Activated T-helper 1 cell treated with anti-CD3 and anti-CD28 coated beads, Interleukin-12 subunit alpha, Interleukin-12 subunit beta, Interleukin-2, Interleukin-4 antibody, amounts not matched to agents 30 ng/mL and 10 ng/mL and 1 ng/mL, durations not matched to agents 14 hours and 24 hours and 36 hours (primary cell): ENCODE measurements around the gene SYNGR2. TPM values are rescaled to one million over a fixed set of nuclear protein-coding genes. Genes with fewer than 3 reads are reported as not detected.

Experiments used
- DNase-seq: peaks from one replicate; pipeline ENCODE4 v3.0.0; 2021; ENCODE audit warnings: low spot score
- H3K27ac Mint-ChIP-seq: one replicate; pipeline ENCODE4 v1.8.0; 2021; ENCODE audit warnings: mild to moderate bottlenecking, mixed read lengths
- H3K27me3 Mint-ChIP-seq: one replicate; pipeline ENCODE4 v1.8.0; 2022; ENCODE audit warnings: mild to moderate bottlenecking, moderate library complexity, mixed read lengths; ENCODE audit not compliant: insufficient read depth
- H3K36me3 Mint-ChIP-seq: one replicate; pipeline ENCODE4 v1.8.0; 2021; ENCODE audit warnings: low read depth, mixed read lengths
- H3K4me1 Mint-ChIP-seq: one replicate; pipeline ENCODE4 v1.8.0; 2021; ENCODE audit warnings: low read depth, mixed read lengths
- H3K4me3 Mint-ChIP-seq: one replicate; pipeline ENCODE4 v1.8.0; 2021; ENCODE audit warnings: mild to moderate bottlenecking, moderate library complexity, mixed read lengths
- H3K9me3 Mint-ChIP-seq: one replicate; pipeline ENCODE4 v1.8.0; 2021; ENCODE audit warnings: mixed read lengths
- intact Hi-C: fragments of 100-400 bp; cut with micrococcal nuclease; formaldehyde crosslinking; loops from one replicate; pipeline ENCODE4 v1.15.1; 2024
- total RNA-seq: library from RNA; stranded (reverse); gene quantifications from 2 replicates; pipeline ENCODE4 v1.2.3, GENCODE V29; 2022

SYNGR2 gene, protein sequence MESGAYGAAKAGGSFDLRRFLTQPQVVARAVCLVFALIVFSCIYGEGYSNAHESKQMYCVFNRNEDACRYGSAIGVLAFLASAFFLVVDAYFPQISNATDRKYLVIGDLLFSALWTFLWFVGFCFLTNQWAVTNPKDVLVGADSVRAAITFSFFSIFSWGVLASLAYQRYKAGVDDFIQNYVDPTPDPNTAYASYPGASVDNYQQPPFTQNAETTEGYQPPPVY
- 131 and 133 TPM in 2 replicates for total RNA-seq

DNA sequence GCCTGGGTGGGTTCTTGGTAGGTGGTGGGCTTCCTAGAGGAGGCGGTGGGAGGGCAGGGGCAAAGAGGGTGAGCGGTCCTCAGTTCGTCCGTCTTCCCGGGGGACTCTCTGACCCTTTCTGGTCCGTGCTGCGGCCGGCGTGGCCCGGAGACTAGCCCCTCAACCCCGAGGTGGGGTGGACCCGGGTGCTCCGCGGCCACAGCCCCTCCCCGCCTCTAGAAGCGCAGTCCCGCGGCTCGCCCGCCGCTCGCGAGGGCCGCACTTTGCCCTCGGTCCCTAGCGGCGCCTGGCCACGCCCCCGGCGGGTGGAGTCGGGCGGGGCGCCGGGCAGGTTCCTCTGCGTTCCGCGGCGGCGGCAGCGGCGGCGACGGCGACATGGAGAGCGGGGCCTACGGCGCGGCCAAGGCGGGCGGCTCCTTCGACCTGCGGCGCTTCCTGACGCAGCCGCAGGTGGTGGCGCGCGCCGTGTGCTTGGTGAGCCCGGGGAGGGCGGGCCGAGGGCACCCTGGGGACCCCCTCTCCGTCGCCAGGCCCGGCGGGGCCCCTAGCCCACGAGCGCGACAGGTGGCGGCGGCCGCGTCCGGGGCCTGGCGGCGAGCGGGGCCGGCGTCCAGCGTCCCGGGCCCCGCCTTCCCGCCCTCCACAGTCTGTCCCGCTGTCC is at the start of gene SYNGR2:
Gene SYNGR2 (plus strand): TSS at position 340 of the 661 bp plus-strand sequence. CDS start 36 bp downstream, at position 376.
- peak within 1 kb of the TSS; percentile 77 for H3K4me3 Mint-ChIP-seq
- peak; percentile 88 for DNase-seq
- H3K4me1 Mint-ChIP-seq, result peaks cover 28% of the 10 kb centered on the region
- intact Hi-C loops, result loop anchor here (1.0 to 2.0 kb wide), 4 partner anchors 19 to 56 kb away; partner anchors contain the start of genes AFMID, TK1 and TMC6
- peaks cover 14% of the 10 kb centered on the region for H3K36me3 Mint-ChIP-seq
- H3K9me3 Mint-ChIP-seq, result no peaks in the 10 kb centered on the region
- H3K27me3 Mint-ChIP-seq, result peaks cover 2% of the 10 kb centered on the region
- H3K27ac Mint-ChIP-seq, result peak within 1 kb of the TSS; percentile 65

DNA sequence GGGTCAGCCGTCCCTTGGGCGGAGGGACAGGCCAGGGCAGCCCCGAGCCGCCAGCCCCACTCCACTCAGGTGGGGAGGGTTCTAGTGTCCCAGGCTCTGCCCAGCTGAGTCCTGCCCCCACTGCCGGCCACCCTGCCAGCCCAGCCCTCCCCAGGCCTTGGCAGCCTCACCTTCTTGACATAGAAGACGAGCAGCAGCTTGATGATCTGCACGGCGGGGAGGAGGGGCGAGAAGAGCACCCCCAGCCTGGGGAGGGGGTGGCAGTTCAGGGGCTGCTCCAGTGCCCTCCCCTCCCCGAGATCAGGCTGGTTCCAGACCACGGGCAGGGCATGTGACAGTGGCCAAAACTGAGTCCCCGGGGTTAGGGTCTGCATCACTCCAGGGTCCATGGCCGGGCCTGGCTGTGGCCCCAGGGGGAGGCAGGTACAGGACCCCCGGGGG is 49.6 kb upstream of the SYNGR2 start:
- Mint-ChIP-seq H3K36me3 (peaks cover 49% of the 10 kb centered on the region), H3K4me3 (no peak overlapping the region), H3K9me3 (no peaks in the 10 kb centered on the region), H3K27me3 (no peaks in the 10 kb centered on the region), H3K4me1 (peaks cover 46% of the 10 kb centered on the region), H3K27ac (no peak overlapping the region)
- intact Hi-C loops, result no loop called here
- no peak for DNase-seq

- DNase-seq, result no peak
- H3K4me3 Mint-ChIP-seq, result peak overlapping the region; percentile 73
- H3K4me1 Mint-ChIP-seq, result peaks cover 36% of the 10 kb centered on the region
- no peaks in the 10 kb centered on the region for H3K9me3 Mint-ChIP-seq
- intact Hi-C loops, result no loop called here
- H3K36me3 Mint-ChIP-seq, result peaks cover 43% of the 10 kb centered on the region
- no peak overlapping the region for H3K27ac Mint-ChIP-seq
- no peaks in the 10 kb centered on the region for H3K27me3 Mint-ChIP-seq
These were observed 47.8 kb upstream of the SYNGR2 start for GRCh38 chr17:78120537-78120936.

DNA sequence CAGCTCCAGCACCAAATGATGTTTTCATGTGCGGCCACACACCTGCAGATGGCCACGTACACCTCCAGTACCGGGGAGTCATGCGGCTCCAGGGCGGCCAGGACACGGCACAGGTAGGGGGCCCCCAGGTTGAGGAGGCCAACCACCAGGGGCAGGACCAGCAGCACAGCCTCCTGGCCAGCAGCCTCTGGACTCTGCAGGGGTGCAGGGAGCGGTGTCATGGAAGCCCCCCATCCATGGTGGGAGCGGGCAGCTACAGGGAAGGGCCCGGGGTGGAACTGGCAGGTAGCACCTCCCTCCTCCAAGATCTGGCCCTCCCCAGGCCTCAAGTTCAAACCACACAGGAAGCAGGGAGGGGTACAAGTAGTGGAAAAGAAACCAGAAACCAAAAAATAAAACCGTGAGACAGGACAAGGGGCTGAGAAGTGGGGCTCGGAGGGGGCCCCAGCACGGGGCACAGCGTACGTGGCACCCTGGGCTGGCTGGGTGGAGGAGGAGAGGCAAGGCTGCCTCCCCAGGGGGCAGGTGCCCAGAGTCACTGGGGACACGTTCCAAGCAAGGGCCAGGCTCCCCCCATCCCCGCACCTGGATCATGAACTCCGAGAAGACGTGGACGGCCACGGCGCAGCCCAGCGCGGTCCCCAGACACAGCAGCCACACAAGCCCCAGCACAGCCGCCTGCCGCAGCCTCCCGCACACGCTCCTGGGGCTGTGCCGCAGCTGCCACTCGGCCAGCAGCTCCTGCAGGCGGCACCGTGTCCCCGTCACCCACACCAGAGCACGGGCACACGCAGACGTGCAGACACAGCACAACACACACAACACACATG is 47.2 kb upstream of the SYNGR2 start:
- Mint-ChIP-seq H3K9me3 (no peaks in the 10 kb centered on the region), H3K4me3 (peak overlapping the region; percentile 73), H3K4me1 (peaks cover 37% of the 10 kb centered on the region), H3K27me3 (no peaks in the 10 kb centered on the region), H3K36me3 (peaks cover 45% of the 10 kb centered on the region), H3K27ac (peak overlapping the region; percentile 70)
- intact Hi-C loops, result loop anchor here (1.0 kb wide), 2 partner anchors 8 kb away; no protein-coding TSS in a partner anchor
- peak; percentile 64 for DNase-seq

DNA sequence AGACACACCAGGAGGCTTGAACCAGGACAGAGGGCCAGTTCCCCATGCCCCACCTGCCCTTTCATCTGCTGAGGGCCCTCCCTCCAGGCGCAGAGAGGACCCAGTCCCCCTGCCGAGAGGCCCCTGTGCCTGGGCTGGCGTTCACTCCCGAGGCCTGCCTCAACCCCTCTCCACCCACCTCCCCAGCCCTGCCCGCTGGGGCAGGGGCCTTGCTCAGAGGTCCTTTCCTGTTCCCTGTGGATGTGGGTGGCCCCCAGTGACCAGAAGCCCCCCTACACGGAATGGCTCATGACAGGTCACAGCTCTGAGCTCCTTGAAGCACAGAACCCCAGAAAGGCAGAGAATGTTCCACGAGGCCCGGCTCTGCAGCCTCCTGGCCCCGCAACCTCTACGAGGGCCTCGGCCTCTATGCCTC is 46.6 kb upstream of the SYNGR2 start:
- Mint-ChIP-seq H3K4me3 (peak overlapping the region; percentile 73), H3K27me3 (no peaks in the 10 kb centered on the region), H3K27ac (peak overlapping the region; percentile 70), H3K9me3 (no peaks in the 10 kb centered on the region), H3K4me1 (peaks cover 41% of the 10 kb centered on the region), H3K36me3 (peaks cover 45% of the 10 kb centered on the region)
- intact Hi-C loops, result loop anchor here (1.0 kb wide), 2 partner anchors 7 to 9 kb away; no protein-coding TSS in a partner anchor
- DNase-seq, result no peak

GRCh38 chr17:78122216-78122930 is 46.0 kb upstream of the SYNGR2 start:
- Mint-ChIP-seq H3K4me3 (peak overlapping the region; percentile 73), H3K27ac (peak overlapping the region; percentile 70), H3K36me3 (peaks cover 46% of the 10 kb centered on the region), H3K27me3 (no peaks in the 10 kb centered on the region), H3K4me1 (peaks cover 46% of the 10 kb centered on the region), H3K9me3 (no peaks in the 10 kb centered on the region)
- no peak for DNase-seq
- intact Hi-C loops, result no loop called here

- intact Hi-C loops, result no loop called here
- Mint-ChIP-seq H3K27me3 (no peaks in the 10 kb centered on the region), H3K4me3 (peak overlapping the region; percentile 73), H3K9me3 (no peaks in the 10 kb centered on the region), H3K36me3 (peaks cover 45% of the 10 kb centered on the region), H3K27ac (peak overlapping the region; percentile 42), H3K4me1 (peaks cover 47% of the 10 kb centered on the region)
- DNase-seq, result no peak
These were observed 45.5 kb upstream of the SYNGR2 start for GRCh38 chr17:78122931-78123249.

- no peak for DNase-seq
- peak overlapping the region; percentile 42 for H3K27ac Mint-ChIP-seq
- H3K9me3 Mint-ChIP-seq, result no peaks in the 10 kb centered on the region
- H3K4me1 Mint-ChIP-seq, result peaks cover 47% of the 10 kb centered on the region
- peaks cover 42% of the 10 kb centered on the region for H3K36me3 Mint-ChIP-seq
- intact Hi-C loops, result no loop called here
- peak overlapping the region; percentile 73 for H3K4me3 Mint-ChIP-seq
- H3K27me3 Mint-ChIP-seq, result no peaks in the 10 kb centered on the region
These were observed 45.0 kb upstream of the SYNGR2 start for GRCh38 chr17:78123258-78123929.

DNA sequence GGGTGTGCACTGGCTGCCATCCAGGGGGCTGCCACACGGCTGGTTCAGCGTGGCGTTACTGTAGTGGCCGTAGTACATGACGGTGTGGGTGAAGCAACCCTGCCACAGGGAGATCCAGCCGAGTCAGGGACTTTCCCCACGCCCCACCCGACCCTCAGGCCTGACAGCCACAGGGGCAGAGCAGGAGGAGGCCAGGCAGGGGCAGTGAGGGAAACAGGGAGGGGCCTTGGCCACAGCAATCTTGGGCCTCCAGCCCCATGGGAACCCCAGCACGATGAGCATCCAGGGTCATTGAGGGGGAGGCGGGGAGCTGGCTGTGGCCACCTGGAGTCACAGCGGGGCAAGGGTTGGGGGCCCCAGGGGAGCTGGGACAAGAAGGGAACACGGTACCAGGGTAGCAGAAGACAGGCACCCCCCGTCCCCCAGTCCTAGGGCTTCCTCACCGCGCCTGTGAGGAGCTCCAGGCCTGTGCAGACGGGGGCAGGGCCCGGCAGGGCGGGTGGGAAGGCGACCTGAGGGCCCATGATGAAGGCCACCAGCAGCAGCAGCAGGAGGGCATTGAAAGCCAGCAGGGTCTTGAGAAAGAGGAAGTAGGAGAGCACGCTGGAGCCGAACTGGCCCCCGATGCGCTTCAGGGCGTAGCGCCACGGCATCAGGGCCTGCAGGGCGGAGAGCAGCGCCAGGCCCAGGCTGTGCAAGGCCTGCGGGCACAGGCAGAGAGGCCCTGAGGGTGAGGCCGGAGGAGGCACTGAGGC is 44.1 kb upstream of the SYNGR2 start:
- peaks cover 52% of the 10 kb centered on the region for H3K4me1 Mint-ChIP-seq
- DNase-seq, result no peak

GRCh38 chr17:78124836-78125137 is 43.6 kb upstream of the SYNGR2 start:
- H3K27ac Mint-ChIP-seq, result no peak overlapping the region

More for the DNA sequence above, 44.1 kb upstream of the SYNGR2 start:
- H3K9me3 Mint-ChIP-seq, result no peaks in the 10 kb centered on the region
- H3K4me3 Mint-ChIP-seq, result peak overlapping the region; percentile 73
- peaks cover 41% of the 10 kb centered on the region for H3K36me3 Mint-ChIP-seq
- H3K27ac Mint-ChIP-seq, result peak overlapping the region; percentile 42
- intact Hi-C loops, result no loop called here
- H3K27me3 Mint-ChIP-seq, result no peaks in the 10 kb centered on the region

GRCh38 chr17:78125138-78125913 is 43.1 kb upstream of the SYNGR2 start:
- intact Hi-C loops, result no loop called here
- peaks cover 37% of the 10 kb centered on the region for H3K36me3 Mint-ChIP-seq
- no peak overlapping the region for H3K27ac Mint-ChIP-seq
- peaks cover 61% of the 10 kb centered on the region for H3K4me1 Mint-ChIP-seq
- DNase-seq, result no peak
- peak overlapping the region; percentile 90 for H3K4me3 Mint-ChIP-seq
- H3K27me3 Mint-ChIP-seq, result no peaks in the 10 kb centered on the region
- no peaks in the 10 kb centered on the region for H3K9me3 Mint-ChIP-seq

More at GRCh38 chr17:78124836-78125137, 43.6 kb upstream of the SYNGR2 start:
- no peak for DNase-seq
- Mint-ChIP-seq H3K9me3 (no peaks in the 10 kb centered on the region), H3K4me3 (peak overlapping the region; percentile 90), H3K36me3 (peaks cover 39% of the 10 kb centered on the region), H3K4me1 (peaks cover 57% of the 10 kb centered on the region), H3K27me3 (no peaks in the 10 kb centered on the region)
- intact Hi-C loops, result no loop called here
